IPS-18c (cell line): ENCODE measurements around the gene ARVCF.

Experiments
- H3K4me3 ChIP-seq: 2 replicates; pipeline ENCODE4 v1.7.0; 2013; ENCODE audit warnings: low read depth, mild to moderate bottlenecking, low read length, moderate library complexity; ENCODE audit not compliant: insufficient read depth
- H3K9me3 ChIP-seq: one replicate; pipeline ENCODE4 v1.6.1; 2013; ENCODE audit warnings: mild to moderate bottlenecking, low read length, moderate library complexity; ENCODE audit not compliant: control insufficient read depth, insufficient read depth

The ARVCF gene

GRCh38 chr22:20036535-20037392 is 20.1 kb upstream of the ARVCF start:
- Histone ChIP-seq H3K4me3 (no peak overlapping the region), H3K9me3 (peaks cover 3% of the 10 kb centered on the region)

- H3K4me3 ChIP-seq = no peak overlapping the region
Measured at GRCh38 chr22:20036084-20036482, 19.5 kb upstream of the ARVCF start.

DNA sequence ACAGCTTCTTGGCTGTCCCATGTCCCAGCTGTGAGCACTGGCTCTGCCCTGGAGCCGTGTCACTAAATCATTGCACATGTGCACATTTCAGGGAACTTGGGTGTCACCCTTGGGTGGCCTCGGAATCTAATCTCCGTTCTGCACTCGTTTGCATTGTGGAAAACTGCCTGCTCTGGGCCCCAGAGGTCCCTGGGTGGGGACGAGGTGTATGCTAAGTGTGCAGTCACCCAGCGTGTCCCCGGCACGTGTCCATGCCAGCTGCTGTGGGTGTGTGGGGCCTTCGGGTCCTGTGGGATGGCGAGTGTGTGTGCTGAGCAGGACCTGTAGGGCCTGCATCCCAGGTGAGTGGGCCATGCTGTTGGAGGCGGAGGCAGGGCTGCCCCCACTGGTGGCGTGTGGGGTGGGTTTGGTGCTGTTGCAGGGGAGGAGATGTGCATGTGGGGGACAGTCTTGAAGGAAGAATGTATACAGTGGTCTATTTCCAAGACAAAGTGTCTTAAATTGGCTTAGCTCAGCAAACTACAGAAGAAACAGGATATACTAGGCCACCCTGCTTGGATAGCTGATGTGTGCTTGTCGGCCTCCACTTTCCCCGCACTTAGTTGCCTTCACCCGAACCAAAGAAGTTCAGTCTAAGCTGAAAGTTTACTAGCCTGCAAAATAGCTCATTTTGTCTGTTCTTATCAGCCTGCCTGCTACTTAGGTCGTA is 18.9 kb upstream of the ARVCF start:
- peaks cover 3% of the 10 kb centered on the region for H3K9me3 ChIP-seq
- no peak overlapping the region for H3K4me3 ChIP-seq

More at GRCh38 chr22:20036084-20036482, 19.5 kb upstream of the ARVCF start:
- H3K9me3 ChIP-seq = peaks cover 3% of the 10 kb centered on the region

DNA sequence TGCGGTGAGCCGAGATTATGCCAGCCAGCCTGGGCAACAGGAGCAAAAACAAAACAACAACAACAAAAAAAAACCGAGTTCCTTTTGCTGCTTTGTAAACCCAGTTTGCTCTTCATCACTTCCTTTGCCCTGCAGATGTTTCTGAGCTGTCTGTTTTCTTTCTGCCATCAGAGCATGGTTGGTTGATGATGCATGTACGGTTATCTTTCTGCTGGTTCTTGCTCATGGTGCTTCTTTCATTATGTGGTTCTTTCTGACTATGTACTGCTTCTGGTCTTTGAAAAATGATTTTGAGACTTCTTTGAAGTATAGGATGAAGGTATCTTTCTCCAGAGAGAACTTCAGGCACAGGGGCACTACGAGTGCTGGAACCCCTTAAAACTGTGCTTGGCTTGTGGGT is 17.5 kb upstream of the ARVCF start:
- peaks cover 3% of the 10 kb centered on the region for H3K9me3 ChIP-seq
- H3K4me3 ChIP-seq = no peak overlapping the region

DNA sequence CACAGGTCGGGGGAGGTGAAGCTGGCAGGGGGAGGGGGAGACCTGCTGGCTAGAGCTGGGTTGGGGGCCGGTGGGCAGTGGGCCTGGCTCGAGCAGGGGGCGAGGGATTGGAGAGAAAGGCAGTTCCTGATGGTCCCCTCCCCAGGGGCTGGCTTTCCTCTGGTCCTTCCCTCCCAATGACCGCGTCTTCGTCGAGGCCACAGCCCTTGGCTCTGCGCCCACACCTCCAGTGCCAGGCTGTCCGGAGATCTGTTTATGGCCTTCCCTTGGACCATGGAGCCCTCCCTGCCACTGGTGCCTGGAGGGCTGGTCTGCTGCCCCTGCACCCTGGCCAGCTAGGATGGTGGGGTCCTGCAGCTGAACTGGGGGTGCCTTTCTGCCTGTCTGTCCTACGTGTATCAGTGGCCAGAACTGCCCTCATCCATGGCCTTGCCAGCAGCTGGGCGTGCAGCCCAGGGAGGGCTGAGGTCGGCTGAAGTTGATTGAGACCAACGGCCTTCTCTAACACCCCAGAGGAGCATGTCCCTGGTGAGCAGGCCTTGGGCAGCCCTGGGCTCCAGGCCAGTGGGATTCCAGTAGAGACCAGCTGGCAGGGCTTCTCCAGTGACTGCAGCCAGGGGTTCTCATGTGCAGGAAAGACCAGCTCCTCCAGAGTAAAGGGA is 16.6 kb upstream of the ARVCF start:
- H3K4me3 ChIP-seq = no peak overlapping the region
- peaks cover 3% of the 10 kb centered on the region for H3K9me3 ChIP-seq

DNA sequence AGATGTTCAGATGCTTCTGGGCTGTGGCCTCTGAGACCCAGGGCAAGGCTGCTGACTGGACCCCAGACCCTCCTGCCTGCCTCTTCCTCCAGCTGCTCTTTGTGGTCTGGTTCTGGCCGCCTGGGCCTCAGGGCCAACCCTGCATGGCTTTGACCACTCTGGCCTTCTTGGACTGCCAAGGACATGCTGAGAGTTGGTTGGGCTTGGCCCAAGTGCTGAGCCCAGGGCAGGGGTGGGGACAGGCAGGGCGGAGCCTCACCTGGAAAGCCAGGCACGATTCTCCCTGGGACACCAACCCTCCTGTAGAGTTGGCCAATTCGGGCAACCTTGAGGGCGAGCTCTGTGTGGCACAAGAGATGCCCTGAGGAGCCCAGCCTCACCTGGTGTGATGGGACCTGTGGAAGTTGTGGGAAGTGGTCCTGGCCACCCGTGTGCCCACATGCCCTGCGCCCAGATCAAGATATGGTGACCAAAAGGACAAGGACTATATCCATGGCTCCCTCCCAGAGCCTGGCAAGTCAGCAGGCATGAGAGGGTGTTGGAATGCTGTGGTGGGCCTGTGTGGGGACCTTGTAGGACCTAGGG is 15.9 kb upstream of the ARVCF start:
- Histone ChIP-seq H3K9me3 (peaks cover 3% of the 10 kb centered on the region), H3K4me3 (no peak overlapping the region)

GRCh38 chr22:20031732-20032406 is 15.2 kb upstream of the ARVCF start:
- Histone ChIP-seq H3K9me3 (peaks cover 3% of the 10 kb centered on the region), H3K4me3 (no peak overlapping the region)

- peaks cover 3% of the 10 kb centered on the region for H3K9me3 ChIP-seq
- no peak overlapping the region for H3K4me3 ChIP-seq
Measured at GRCh38 chr22:20029550-20030225, 13.1 kb upstream of the ARVCF start.

GRCh38 chr22:20028855-20029549 is 12.4 kb upstream of the ARVCF start:
- peaks cover 1% of the 10 kb centered on the region for H3K9me3 ChIP-seq

DNA sequence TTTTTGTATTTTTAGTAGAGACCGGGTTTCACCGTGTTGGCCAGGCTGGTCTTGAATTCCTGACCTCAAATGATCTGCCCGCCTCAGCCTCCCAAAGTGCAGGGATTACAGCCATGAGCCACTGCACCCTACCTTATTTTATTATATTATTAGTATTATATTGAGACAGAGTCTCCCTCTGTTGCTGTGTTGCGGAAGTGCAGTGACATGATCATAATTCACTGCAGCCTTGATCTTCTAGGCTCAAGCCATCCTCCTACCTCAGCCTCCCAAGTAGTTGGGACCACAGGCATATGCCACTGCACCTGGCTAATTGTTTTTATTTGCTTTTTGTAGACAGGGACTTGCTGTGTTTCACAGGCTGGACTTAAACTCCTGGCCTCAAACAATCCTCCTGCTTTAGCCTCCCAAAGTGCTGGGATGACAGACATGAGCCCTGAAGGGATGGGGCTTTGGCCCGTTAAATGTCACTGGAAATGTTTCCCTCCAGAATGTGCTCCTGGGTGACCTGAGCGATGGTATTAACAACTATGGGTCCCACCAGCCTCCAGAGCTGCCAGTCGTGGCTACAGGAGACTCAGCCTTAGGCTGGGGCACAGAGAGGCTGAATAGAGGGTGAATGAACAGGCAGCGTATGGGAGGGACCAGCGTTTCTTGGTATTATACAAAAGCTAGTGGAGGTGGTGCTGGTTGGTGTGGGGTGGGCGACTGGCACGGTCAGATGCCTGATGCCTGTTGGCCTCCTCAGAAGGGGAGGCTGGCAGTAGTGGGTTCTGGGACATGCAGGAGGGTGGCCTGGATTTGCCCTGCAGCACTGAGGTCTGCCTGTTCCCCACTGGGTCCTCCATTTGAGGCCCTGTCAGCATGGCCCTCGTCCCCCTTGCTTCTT is 11.6 kb upstream of the ARVCF start:
- Histone ChIP-seq H3K4me3 (no peak overlapping the region), H3K9me3 (no peaks in the 10 kb centered on the region)

More at GRCh38 chr22:20028855-20029549, 12.4 kb upstream of the ARVCF start:
- H3K4me3 ChIP-seq = no peak overlapping the region

DNA sequence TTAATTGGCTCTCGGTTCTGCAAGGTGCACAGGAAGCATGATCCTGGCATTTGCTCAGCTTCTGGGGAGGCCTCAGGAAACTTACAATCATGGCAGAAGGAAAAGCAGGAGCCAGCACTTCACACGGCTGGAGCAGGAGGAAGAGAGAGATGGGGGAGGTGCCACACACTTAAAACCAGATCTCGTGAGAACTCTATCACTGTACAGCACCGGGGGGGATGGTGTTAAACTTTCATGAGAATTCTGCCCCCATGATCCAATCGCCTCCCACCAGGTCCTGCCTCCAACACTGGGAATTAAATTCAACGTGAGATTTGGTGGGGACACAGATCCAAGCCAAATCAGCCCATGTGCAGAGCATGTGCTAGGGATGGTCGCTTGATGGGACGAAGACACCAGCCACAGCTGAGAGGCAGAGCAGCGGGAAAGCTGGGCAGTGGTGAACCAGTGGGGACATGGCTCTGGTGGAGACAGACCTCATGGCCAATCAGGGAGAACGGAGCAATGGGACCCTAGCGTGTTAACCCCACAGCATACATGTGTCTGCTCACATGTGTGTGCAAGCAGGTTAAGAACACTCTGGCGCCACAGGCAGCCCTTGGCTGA is 10.5 kb upstream of the ARVCF start:
- H3K9me3 ChIP-seq = no peaks in the 10 kb centered on the region
- H3K4me3 ChIP-seq = no peak overlapping the region

DNA sequence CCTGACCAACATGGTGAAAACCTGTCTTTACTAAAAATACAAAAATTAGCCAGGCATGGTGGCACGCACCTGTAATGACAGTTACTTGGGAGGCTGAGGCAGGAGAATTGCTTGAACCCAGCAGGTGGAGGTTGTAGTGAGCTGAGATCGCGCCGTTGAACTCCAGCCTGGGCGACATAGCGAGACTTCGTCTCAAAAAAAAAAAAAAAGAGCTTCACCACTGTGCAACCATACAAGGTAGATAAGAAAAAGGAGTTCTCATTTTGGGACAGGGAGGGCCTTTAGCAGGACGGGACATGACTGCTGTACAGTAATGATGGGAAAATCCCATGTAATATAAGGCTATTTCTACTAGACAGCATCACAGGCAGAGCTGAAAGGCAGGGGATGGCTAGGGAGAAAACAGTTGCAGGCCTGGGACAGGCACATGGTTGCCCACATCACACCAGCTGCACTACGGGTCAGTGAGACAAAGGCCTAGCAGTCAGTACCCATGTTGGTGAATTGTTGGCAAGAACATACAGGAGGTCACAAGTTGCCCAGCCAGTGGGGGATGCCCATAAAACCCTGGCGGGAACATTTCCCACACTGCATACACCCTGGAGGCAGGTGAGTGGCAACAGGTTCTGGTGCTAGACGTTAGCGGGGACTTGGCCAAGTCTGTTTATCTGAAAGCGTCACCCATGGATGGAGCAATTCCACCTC is 9.7 kb upstream of the ARVCF start:
- H3K4me3 ChIP-seq = no peak overlapping the region
- H3K9me3 ChIP-seq = no peaks in the 10 kb centered on the region

DNA sequence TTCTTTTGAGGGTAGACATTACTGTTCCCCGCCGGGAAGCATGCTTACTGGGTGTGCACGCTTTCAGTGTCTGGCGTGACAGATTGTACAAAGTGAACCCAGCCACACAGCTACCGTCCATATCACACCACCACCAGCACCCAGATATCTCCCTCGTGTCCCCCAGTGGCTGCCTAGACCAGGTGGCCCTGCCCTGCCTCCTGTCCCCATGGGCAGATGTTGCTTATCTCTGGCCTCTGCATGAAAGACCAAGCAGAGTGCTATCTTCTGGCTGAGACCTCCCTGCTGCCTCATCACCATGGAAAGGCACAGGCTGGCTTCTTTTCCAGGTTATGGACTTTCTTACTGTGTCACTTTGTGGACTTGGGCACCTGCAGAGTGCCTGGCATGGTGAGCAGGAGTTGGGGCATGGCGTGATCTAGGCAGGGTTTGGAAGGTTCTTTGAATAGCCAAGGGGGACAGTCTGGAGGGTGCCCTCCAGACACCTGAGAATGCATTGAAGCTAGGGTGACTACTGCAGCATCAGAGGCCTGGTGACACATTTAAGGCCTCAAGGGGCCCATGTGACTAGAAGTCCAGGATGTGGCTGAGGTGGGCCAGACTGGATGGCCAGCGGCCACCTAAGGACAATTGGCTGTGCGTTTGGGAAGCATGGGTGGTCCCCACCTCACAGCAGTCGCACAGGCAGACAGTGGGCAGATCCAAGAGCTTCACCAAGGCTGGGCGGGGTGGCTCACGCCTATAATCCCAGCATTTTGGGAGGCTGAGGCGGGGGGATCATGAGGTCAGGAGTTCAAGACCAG is 9.0 kb upstream of the ARVCF start:
- no peaks in the 10 kb centered on the region for H3K9me3 ChIP-seq
- H3K4me3 ChIP-seq = no peak overlapping the region
